GM20000 (cell line): ENCODE measurements around the gene ITGA6.

ENCODE experiments used
- DNase-seq: peaks from one replicate; pipeline ENCODE4 v3.0.0; 2012; ENCODE audit warnings: low spot score
- CTCF ChIP-seq: IDR thresholded peaks from 2 replicates; pipeline ENCODE4 v1.5.1; 2012; ENCODE audit warnings: mild to moderate bottlenecking, control low read depth; ENCODE audit errors: extremely low read depth, missing control alignments

The ITGA6 gene

DNA sequence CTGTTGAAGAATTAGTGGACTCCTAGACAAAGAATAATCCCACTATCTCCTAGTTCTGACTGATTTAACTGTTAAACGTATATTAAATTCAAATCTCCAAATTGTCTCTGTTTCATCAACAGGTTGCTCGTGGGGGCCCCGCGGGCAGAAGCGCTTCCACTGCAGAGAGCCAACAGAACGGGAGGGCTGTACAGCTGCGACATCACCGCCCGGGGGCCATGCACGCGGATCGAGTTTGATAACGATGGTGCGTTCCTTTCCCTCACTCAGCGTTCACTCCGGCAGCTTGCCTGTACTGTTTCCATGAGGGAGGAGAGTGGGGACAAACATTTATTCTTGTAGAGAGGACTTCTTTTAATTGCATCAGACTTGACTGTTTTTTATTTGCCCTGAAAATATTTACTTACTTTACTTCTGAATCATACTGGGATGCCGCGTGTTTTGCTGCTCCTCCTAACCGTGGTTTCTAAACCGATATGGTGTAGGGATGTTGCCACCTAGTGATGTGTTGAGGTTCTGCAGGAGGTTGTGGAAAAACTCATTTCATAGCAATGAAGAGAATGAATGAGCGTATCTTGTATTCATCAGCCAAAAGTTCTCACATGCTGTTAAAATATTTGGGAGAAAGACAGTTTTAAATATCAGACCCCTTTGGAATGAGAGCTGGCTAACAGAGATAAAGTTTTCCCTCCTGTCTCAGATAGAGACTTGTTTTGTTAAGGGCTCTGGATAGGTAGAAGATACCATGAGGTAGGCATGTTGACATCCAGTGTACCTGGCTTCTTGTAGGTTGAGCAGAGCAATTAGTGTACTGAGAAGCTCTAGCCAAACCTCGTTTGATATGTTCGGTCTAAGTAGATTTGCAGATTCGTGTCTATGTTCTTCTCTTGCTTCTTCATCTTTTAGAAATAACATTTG, 38.3 kb downstream of the ITGA6 start:
- peak; percentile 51 for DNase-seq
- peak; percentile 61 for TF ChIP-seq CTCF

- DNase-seq = no peak
- TF ChIP-seq CTCF = no peak
Observed at GRCh38 chr2:172467382-172467781, 40.0 kb downstream of the ITGA6 start.

DNA sequence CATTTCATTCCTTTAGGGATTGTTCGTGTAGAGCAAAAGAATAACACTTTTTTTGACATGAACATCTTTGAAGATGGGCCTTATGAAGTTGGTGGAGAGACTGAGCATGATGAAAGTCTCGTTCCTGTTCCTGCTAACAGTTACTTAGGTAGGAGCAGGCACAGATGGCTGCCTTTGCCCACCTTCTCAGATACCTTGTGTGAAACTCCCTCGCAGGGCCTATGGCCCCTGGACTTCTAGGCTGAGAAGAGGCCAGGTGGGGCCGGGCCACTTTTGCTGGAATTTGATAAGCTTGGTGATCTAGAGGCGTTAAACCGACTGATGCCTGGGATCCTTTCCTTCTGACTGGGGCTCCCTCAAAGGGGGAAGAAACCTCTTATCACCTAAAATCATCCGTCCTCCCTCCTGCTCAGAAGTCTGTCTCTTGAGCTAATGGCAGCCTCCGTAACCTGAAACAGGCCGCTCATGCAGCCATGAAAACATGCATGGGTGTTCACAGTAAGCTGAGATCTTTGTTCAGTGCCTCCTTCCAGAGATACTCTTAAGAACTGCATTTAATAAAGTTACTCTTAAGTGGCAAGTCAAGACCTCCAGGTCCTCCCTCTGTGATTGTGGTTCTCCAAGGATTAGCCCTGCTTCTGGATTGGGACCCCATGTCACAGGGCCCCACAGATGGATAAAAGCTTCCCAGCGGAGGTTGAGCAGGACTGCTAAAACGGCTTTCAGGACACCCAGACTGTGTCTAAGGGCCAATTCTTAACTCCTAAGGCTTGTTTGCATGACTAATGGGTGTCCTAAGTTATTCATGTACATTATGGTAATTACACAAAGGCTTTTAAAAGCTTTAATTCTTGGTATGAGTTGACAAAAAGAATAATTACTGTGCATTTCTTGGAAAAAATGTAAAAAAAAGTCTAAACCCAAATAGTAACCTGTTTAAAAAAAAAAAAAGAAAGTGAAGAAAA, 43.9 kb downstream of the ITGA6 start:
- DNase-seq = no peak
- TF ChIP-seq CTCF = no peak

- TF ChIP-seq CTCF = no peak
- DNase-seq = no peak
Observed at GRCh38 chr2:172472446-172473033, 45.2 kb downstream of the ITGA6 start.

- no peak for DNase-seq
- TF ChIP-seq CTCF = no peak
Observed at GRCh38 chr2:172473167-172473566, 45.8 kb downstream of the ITGA6 start.

- no peak for DNase-seq
- no peak for TF ChIP-seq CTCF
Observed at GRCh38 chr2:172478353-172478752, 51.0 kb downstream of the ITGA6 start.
